Amniotic stem cell (primary cell): Measurements from ENCODE around the gene PTPN6.
A peak's percentile ranks its signal among the peaks of the same experiment; 100 is the strongest.

Experiments used
- DNase-seq: peaks from one replicate; lab custom pipeline; 2025; lab: John Stamatoyannopoulos, UW

The PTPN6 gene

DNA sequence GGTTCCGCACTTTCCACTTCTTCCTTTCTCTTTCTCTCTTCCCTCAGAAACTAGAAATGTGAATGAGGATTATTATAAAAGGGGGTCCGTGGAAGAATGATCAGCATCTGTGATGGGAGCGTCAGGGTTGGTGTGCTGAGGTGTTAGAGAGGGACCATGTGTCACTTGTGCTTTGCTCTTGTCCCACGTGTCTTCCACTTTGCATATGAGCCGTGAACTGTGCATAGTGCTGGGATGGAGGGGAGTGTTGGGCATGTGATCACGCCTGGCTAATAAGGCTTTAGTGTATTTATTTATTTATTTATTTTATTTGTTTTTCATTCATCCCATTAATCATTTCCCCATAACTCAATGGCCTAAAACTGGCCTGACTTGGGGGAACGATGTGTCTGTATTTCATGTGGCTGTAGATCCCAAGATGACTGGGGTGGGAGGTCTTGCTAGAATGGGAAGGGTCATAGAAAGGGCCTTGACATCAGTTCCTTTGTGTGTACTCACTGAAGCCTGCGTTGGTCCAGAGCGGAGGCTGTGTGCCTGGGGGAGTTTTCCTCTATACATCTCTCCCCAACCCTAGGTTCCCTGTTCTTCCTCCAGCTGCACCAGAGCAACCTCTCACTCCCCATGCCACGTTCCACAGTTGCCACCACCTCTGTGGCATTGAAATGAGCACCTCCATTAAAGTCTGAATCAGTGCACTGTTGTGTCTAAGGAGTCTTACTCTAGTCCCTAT is 28.0 kb upstream of the PTPN6 start:
- no peak for DNase-seq

DNA sequence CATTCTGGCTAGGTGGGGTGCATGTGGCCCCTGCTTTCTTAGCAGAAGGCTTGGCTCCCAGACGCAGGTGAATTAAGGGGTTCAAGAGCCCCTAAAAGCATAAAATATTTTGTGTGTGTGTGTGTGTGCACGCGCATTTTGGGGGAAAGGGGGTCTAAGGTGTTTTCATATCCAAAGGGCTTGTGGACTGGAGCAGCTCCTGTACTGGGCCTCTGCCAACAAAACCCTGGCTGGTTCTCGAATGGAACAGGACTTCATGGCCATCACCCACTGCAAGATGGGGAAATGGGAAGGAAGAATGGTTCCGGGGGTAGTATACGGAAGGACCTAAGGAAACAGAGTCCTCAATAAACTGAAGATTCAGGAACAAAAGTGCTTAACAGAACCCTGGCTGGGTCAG is 27.3 kb upstream of the PTPN6 start:
- no peak for DNase-seq

GRCh38 chr12:6925239-6925539 is 26.0 kb upstream of the PTPN6 start:
- no peak for DNase-seq

DNA sequence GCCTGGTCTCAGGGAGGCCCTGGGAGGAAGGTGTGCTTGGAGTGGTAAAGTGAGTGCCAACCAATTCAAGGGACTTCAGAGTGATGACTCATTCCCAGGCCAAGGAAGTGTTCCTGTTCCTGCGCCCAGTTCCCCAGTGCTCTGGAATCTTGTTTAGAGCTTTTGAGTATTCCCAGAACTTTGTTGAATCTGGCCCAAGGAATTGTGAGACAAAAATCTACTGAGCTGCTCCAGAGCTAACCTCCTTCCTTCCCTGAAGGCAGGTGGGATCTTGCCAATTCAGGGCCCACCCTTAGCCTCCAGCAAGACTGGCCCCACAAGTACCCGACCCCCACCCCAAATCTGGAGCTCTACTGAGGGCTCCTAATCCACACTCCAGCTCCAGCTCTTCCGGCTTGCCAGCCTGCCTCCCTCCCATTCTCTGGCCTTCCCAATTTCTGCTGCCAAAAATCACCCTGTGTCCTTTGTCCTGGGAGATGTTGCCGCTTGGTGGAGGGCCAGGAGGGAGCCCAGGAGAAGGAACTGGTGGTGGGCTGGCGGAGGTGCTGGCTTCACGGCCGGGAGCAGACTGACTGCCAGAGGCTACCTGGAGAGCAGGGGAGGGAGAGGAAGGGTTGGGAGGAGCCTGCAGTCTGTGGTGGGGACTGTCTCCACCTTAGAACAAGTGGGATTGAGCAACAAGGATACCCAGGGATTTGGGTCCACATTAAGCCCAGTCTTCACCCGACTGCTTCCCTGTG is 25.4 kb upstream of the PTPN6 start:
- DNase-seq, result peak; percentile 85

DNA sequence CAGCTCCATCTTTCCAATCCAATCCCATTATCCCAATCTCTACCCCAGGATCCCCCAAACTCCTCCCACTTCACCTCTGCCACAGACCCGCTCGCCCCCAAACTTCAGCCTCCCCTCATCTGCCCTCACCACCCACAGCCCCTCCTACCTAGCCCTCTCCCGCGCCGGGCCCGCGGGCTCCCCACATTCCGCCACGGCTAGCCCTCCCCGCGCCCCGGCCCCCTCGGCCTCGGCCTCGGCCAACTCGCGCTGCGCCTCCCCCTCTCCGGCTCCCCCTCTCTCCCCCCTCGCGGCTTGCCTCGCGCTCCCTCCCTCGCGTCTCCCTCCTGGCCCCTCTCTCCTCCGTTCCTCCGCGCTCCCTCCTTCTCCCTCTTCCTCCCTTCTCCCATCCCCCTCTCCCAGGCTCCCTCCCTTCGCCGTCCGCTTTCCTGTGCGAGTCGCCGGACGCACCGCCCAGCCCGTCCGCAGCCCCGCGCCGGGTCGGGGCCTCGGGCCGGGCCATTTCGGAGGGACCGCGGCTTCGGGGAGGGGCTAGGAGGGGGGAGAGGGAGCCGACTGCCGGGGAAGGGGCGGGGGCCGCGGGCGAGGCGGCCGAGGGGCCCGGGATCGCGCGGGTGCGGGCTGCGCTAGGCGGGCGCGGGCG is 23.7 kb upstream of the PTPN6 start, which contains the start of gene ATN1:
Gene ATN1 (plus strand): TSS at position 581 of the 643 bp plus-strand sequence. CDS start 6,043 bp downstream, outside the sequence.
- peak; percentile 41 for DNase-seq

GRCh38 chr12:6928022-6928702 is 23.0 kb upstream of the PTPN6 start:
- no peak for DNase-seq

GRCh38 chr12:6928703-6929407 is 22.3 kb upstream of the PTPN6 start:
- no peak for DNase-seq

- no peak for DNase-seq
These were observed 21.4 kb upstream of the PTPN6 start for GRCh38 chr12:6929466-6930452.

- no peak for DNase-seq
These were observed 18.4 kb upstream of the PTPN6 start for GRCh38 chr12:6932766-6933165.

- DNase-seq, result no peak
These were observed 17.0 kb upstream of the PTPN6 start for GRCh38 chr12:6934110-6934509.

DNA sequence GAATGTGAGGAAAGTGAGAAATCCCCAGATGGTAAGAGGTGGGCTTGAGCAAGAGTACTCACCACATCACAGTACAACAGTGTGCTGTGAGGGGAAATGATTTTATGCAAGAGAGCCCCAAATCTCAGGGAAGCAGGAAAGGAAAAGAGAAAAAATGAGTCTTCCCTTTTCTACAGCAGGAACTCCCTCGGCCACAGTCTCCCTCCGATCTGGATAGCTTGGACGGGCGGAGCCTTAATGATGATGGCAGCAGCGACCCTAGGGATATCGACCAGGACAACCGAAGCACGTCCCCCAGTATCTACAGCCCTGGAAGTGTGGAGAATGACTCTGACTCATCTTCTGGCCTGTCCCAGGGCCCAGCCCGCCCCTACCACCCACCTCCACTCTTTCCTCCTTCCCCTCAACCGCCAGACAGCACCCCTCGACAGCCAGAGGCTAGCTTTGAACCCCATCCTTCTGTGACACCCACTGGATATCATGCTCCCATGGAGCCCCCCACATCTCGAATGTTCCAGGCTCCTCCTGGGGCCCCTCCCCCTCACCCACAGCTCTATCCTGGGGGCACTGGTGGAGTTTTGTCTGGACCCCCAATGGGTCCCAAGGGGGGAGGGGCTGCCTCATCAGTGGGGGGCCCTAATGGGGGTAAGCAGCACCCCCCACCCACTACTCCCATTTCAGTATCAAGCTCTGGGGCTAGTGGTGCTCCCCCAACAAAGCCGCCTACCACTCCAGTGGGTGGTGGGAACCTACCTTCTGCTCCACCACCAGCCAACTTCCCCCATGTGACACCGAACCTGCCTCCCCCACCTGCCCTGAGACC is 15.6 kb upstream of the PTPN6 start:
- DNase-seq, result no peak

GRCh38 chr12:6936194-6936635 is 14.9 kb upstream of the PTPN6 start:
- no peak for DNase-seq

GRCh38 chr12:6936636-6937480 is 14.3 kb upstream of the PTPN6 start:
- no peak for DNase-seq

- peak; percentile 70 for DNase-seq
These were observed 13.4 kb upstream of the PTPN6 start for GRCh38 chr12:6937481-6938352.

- DNase-seq, result no peak
These were observed 12.6 kb upstream of the PTPN6 start for GRCh38 chr12:6938353-6939190.

- DNase-seq, result no peak
These were observed 12.0 kb upstream of the PTPN6 start for GRCh38 chr12:6939191-6939540.

DNA sequence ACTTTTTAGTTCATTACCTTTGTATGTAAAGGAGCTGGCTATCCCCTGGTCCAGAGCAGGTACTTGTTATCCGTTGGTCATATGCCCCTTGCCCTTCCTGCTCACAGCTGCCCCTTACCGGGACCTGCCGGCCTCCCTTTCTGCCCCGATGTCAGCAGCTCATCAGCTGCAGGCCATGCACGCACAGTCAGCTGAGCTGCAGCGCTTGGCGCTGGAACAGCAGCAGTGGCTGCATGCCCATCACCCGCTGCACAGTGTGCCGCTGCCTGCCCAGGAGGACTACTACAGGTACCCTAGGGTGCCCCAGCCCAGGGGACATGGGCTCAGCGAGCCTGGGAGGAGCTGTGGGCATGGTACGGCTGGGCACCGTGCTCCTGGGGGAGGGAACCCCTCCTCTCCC is 9.9 kb upstream of the PTPN6 start:
- no peak for DNase-seq
